Transverse colon (tissue), 4 donors: ENCODE data around the gene NIT2.

ENCODE experiments used
- CTCF ChIP-seq, 5 experiments: fragments of 200-600 bp in 3 of 5; fragments of 450-650 bp in 2 of 5; sonication (generic) in 3 of 5; IDR thresholded peaks; 1 replicate in 2 of 5; 2 replicates in 3 of 5; pipeline ENCODE4 v1.5.1; 2016 to 2017; ENCODE audit warnings: antibody characterized with exemption in 5 of 5, inconsistent platforms in 3 of 5, mild to moderate bottlenecking in 2 of 5, moderate library complexity in 1 of 5
- POLR2A ChIP-seq: fragments of 450-650 bp; IDR thresholded peaks from one replicate; pipeline ENCODE4 v1.6.1; 2016; ENCODE audit warnings: antibody characterized with exemption, mild to moderate bottlenecking, moderate library complexity
- POLR2AphosphoS5 ChIP-seq, 3 donors: sonication (generic); formaldehyde crosslinking; IDR thresholded peaks; one replicate each; pipeline ENCODE4 v1.6.1; 2016; ENCODE audit warnings: antibody characterized with exemption in 3 of 3

- no peak for TF ChIP-seq CTCF (IDR thresholded peaks at IDR 0.05)
- TF ChIP-seq POLR2A: no peak
- no peak for TF ChIP-seq POLR2AphosphoS5 (IDR thresholded peaks at IDR 0.05)
These were observed 73.5 kb downstream of the NIT2 start for GRCh38 chr3:100407977-100408532.
